ENCODE measurements around the gene SPHK1.

SPHK1 gene

DNA sequence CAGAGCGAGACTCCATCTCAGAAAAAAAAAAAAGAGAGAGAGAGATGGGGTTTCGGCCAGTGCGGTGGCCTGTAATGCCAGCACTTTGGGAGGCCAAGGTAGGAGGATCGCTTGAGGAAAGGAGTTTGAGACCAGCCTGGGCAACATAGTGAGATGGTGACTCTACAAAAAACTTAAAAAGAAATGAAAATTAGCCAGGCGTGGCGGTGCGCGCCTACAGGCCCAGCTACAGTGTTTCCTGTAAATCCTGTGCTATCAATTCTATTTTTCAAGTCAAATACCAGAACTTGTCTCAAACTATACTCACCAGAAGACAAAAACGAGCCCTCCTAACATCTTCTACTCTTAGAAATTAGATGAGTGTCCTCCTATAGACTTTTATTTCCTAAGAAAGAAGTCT, 49.3 kb downstream of the SPHK1 start:
- DNase-seq (ENCODE audit: low read depth): no peak

DNA sequence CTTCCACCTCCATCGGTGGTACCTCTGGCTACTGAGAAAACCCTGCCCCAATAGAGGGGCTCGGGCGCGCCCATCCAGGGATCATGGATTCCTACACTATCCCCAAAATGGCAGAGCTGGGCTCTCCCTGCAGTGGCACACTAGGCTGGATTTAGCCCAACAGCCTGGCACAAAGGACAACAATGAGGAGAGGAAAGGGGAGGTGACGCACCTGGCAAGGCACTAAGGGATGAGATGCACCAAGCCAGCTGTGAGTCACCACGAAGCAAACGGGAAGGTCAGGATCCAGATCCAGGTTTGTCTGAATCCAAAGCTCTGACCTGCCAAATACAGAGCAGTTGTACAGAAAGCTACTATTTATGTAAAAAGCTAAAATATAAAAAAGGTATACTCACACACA, 50.5 kb downstream of the SPHK1 start:
- no peak for DNase-seq (ENCODE audit: low read depth)

DNA sequence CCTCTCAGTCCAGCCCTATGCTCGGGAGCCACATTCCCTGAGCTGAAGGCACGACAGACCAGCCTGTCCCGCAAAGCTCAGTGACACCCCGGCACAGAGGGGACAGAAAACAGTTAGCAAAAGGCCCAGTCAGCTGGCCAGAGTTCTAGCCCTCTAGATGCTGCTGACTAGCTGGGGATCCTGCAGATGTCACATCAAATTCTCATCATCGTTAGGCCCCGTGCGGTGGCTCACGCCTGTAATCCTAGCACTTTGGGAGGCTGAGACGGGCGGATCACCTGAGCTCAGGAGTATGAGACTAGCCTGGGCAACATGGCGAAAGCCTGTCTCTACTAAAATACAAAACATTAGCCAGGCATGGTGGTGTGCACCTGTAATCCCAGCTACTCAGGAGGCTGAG, 51.3 kb downstream of the SPHK1 start:
- DNase-seq (ENCODE audit: low read depth): no peak
